Adipose tissue (tissue), 3 donors: Measurements from ENCODE around the gene NRARP. TPM values are rescaled to one million over a fixed set of nuclear protein-coding genes. Genes with fewer than 3 reads are reported as not detected.

Experiments
- H3K27ac ChIP-seq: one replicate; pipeline ENCODE4 v1.5.1; 2013; ENCODE audit warnings: low read depth, low read length
- WGBS, 3 donors: extraction: QIAGEN DNeasy Blood & Tissue Kit; methylation state at CpG; one replicate each; pipeline ENCODE4 v1.1.7; 2013; 5-methylcytosine and 5-hydroxymethylcytosine counted together
- polyA plus RNA-seq, 3 donors: library from polyadenylated mRNA; stranded (reverse); fragments of 200-250 nt; gene quantifications; one replicate each; pipeline ENCODE4 v1.2.3, GENCODE V29; 2013
- donor health status: healthy with polysubstance abuse.
- donor health status: Bipolar disorder and iron deficiency.
- donor health status: healthy.

NRARP gene
- polyA plus RNA-seq, 3 donors, result 2.3 to 5.9 (median 3.8) TPM

DNA sequence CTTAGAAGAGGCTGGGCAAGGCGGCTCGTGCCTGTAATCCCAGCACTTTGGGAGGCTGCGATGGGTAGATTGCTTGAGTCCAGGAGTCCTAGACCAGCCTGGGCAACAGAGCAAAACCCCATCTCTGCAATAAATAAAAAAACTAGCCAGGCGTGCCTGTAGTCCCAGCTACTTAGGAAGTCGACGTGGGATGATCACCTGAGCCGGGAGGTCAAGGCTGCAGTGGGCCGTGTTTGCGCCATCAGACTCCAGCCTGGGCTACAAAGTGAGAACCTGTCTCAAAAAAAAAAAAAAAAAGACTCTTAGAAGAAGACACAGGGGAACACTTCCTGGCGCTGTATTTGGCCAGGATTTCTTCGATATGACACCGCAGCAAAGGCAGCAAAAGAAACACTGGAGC, 23.7 kb upstream of the NRARP start:
- H3K27ac ChIP-seq, result no peak overlapping the region
- 93 to 95% (median 95%) methylated on average over 12 of the region's 12 CpGs for WGBS, 3 donors

DNA sequence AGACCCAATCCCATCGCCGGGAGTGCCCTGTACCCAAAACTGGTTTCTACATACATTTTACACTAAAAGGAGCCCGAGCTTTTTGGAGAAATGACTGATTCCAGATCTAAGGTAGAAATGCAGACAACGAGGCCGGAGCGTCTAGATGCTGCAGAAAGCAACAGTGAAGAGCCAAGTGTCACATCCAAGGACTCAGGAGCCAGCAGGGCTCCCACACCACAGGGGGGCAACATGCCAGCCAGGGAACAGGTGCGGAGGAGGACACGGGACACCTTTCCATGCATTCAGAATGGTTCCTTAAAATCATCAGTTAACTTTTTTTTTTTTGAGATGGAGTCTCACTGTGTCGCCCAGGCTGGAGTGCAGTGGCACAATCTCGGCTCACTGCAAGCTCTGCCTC, 23.1 kb upstream of the NRARP start:
- no peak overlapping the region for H3K27ac ChIP-seq
- 93 to 97% (median 95%) methylated on average over 10 of the region's 10 CpGs for WGBS, 3 donors

DNA sequence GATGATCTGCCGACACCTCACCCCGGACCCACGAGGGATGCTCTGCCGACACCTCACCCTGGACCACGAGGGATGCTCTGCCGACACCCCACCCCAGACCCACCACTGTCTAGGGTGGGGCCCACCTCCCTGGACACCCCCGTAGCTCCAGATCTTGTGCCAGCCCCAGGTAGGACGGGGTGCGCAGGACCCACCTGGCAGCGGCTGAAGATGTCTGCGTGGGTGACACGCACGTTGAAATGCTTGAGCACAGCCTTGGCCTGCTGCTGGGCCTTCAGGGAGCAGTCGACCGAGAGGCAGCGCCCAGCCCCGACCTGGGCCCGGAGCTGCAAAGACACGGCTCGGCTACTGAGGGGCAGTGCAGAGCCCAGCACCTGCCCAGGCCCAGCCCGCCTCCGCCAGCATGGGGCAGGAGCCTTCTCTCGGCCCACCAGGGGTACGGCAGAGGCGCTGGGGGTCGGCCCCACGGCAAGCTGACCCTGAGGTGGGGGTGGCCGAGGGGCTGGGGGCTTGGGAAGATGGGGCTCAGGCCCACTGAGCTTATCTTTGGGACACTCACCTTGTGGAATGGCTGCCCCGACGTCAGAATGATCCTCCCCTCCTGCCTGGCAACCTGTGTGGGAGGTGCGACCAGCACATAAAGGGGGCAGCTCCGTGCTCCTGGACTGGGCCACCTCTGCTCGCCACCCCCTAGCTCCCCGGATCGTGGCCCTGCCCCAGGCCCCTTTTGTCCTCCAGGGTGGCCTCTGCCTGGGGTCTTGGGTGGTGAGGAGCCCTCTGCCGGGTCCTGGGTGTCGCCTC, 21.7 kb upstream of the NRARP start:
- 93 to 95% (median 95%) methylated on average over 37 of the region's 37 CpGs for WGBS, 3 donors
- H3K27ac ChIP-seq, result no peak overlapping the region

DNA sequence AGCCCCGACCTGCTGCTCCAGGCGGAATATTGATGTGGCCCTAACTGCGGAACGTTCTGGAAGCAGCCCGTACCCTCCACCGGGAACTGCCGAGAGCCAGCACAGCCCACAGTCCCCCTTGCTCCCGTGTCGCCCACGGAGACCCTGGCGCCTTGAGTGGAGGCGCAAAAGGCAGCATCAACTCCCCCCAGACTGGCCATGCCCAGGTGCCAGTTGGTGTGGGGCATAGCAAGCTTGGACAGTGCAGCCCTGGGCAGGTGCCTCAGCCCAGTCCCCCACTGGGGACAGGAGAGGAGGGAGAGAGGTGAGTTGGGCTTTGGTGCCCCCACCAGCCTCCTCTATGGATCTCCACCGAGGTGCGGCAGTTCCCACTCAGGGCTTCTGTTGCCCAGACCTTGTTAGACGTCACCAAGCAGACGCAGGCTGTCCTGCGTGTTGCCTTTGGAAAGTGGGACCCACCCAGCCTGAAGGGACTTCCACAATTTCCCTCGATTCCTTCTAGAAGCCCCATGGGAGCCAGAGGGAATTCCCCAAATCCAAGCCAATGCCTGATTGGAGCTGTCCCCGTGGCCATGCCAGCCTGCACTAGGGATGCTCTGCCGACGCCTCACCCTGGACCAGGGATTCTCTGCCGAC, 19.8 kb upstream of the NRARP start:
- 89 to 93% (median 91%) methylated on average over 22 of the region's 22 CpGs for WGBS, 3 donors

DNA sequence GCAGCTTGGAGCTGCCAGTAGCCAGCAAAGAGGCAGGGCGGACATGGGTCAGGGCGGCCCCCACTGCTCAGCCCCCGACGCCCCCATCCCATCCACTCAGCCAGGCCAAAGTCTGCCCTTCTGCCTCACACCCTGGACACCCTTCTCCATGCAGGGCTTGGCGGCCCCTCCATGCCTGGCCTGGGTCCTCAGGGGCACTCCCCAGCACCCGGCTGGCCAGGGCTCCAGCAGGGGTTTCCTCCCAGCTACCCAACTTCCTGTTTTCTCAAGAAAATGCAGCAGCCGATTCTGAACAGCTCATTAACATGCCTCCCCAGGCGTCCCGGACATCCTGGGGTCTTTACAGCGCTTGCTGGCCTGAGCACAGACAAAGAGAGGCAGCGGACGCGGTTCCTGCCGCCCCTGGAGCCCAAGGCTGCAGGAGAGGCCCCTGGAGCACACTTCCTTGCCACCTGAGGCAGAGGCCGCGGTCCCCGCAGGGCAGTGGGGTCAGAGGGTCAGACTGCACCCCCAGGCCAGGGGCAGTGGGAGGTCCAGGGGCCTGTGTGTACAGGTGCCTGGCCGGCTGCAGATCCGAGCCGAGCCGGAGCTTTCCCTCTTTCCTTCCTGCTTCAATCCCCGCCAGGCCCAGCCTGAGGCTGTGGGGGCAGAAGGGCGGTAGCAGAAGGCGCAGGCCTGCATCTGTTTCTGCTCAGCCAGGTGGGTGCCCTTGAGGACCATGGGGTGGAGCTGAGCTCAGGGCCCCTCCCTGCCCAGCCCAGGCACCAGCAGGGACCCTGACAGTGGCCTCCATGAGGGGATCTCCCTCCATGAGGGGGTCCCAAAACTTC, 18.7 kb upstream of the NRARP start:
- no peak overlapping the region for H3K27ac ChIP-seq

More for the DNA sequence above, 19.8 kb upstream of the NRARP start:
- no peak overlapping the region for H3K27ac ChIP-seq

DNA sequence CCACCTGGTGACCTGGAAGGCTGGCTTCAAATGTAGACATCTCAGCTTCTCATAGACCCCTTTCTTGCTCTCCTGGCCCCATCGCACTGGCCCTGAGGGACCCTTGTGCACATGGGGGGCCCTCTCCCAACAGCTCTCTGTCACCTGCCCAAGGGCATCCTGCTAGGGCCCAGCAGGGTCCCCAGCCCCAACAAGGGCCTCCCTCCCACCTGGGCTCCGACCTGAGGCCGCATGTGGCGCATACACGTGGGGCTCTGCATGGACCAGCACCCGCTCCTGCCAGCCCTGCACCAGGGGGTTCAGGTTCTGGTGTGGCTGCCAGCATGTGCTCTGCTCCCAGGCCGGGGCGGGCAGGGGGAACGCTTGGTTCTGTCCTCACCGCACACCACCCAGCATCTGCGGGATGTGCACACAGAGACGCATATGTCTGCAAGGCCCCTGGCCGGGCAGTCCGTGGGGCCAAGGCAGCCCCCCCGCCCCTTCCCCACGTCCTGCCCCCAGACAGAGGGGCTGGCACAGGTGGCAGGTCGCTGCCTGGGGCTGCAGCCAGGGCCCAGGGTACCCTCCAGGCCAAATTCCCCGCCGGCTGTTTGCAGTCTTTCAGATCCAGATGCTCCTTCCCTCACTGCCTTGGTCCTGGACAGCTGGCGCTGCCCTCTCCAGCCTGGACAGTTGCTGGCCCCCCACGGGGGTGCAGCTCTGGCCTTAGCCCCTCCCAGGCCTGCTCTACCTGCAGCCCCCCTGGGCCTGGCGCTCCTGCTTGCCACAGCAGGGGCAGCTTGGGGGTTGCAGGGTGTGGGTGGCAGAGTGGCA, 17.9 kb upstream of the NRARP start:
- H3K27ac ChIP-seq, result no peak overlapping the region
- 85 to 89% (median 87%) methylated on average over 22 of the region's 22 CpGs for WGBS, 3 donors

More for the DNA sequence above, 18.7 kb upstream of the NRARP start:
- 34 to 68% (median 38%) methylated on average over 22 to 24 of the region's 24 CpGs for WGBS, 3 donors

DNA sequence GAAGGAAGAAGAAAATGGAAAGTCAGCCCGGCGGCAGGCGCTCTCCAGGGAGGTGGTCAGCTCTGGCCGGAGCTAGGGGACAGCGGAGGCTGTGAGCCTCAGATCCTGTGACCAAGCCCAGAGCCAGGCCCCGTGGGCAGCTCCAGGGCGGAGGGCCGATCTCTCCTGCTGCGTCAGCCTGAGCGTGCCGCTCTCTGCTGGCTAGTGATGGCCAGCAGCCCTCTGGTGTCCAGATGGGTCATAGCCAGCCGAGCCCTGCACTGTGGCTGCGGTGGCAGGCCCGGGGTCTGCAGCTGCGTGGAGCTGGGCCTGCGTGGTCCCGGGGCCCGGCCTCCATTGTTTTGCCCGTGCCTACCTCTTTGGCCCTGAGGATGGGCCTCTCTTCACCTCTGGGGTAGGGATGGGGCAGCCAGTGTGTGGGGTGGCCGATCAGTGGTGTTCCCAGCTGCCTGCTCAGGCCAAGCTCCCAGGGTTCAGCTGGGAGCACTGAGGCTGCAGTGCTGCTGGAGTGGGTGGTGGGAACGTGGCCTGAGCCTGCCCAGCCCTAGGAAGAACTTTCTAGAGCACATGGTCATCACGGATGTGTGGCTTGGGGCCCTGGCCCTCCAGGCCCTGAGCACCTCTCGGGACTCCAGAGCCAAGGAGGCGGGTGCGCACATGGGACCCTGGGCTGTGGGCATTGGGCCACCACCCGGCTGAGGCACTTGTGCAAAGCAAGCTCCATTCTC, 17.1 kb upstream of the NRARP start:
- WGBS, 3 donors, result 69 to 75% (median 72%) methylated on average over 22 to 26 of the region's 26 CpGs
- H3K27ac ChIP-seq, result no peak overlapping the region

DNA sequence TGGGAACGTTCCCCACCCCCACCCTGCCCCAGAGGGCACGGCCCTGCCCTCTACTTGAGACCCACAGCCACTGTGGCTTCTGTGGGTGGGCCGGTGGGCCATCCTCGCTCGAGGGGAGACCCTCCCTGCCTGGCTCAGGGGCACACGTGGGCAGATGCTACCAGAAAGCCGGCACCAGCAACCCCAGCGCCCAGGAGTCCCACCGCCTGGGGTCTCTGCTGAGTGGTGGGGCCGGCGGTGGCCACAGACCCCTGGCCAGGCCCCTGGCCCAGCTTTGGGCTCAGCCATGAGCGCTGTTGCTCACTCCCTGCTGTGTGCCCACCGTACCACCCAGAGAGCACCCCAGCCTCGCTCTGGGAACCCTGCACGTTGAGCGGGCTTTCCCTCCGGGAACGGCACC, 16.5 kb upstream of the NRARP start:
- WGBS, 3 donors, result 68 to 82% (median 73%) methylated on average over 16 to 18 of the region's 18 CpGs
- H3K27ac ChIP-seq, result no peak overlapping the region

DNA sequence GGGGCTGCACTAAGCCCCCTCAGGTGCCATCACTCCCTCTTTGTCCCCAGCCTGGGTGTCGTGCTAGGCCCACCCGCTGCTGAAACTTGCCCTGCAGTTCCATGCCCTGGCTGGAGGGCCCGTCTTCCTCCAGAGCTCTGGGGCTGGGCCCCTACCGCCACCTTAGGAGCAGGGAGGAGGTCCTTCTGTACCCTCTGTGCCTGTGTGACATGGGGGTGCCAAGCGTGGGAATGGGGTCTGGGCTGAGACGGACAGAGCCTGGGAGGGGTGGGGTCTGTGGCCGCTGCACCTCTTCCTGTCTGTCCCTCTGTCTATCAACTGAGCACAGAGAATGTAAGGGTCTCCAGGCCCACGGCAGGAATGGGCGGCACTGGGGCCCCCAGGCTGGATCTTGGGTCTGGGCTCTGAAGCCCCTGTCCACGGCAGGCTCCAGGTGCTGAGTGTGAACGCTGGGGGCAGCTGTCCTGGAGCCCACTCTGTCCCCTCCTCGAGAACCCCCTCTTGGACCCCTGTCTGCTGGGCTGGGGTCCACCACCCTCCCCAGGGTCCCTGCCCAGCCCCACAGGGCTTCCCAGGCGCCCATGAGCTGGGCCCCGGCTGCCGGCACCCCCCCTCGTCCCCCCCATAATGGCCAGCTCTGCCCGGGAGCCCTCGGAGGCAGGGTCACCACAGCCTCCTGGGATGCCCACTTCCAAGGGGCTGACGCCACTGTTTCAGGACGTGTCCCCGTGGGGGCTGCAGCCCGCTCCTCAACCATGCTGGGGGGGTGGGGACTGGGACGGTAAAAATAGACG, 15.8 kb upstream of the NRARP start:
- 83 to 89% (median 83%) methylated on average over 21 to 24 of the region's 24 CpGs for WGBS, 3 donors
- H3K27ac ChIP-seq, result no peak overlapping the region

DNA sequence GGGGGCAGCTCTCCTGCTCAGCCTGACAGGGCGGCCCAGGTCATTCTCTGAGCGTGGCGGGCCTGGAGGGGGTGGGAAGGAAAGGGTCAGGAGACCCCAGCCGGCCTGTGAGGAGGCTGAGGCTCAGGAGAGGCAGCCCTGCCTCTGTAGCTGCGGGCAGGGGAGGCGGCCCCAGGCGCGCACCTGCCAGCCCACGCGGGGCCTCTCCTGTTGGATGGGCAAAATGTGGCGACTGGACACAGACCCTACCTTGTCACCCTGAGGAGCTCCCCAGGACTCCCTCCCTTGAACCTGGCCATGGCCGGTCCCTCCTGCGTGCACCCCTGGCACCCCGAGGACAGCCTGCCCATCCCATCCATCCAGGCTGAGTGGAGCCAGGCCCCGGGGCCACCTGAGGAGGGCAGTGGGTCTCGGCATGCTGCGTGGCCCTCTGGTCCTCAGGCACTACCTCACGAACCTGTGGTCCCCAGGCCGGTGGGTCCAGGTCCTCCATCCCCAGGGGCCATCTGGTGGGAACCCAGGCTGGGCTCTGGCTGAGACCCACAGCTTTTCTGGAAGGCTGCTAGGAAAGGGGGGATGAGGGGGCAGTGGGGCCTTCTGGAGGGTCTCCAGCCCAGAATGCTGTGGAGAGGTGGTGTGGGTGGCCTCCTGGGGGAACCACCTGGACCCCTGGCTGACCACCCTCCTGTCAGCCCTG, 15.1 kb upstream of the NRARP start:
- H3K27ac ChIP-seq, result no peak overlapping the region
- WGBS, 3 donors, result 87 to 92% (median 89%) methylated on average over 16 to 19 of the region's 19 CpGs

DNA sequence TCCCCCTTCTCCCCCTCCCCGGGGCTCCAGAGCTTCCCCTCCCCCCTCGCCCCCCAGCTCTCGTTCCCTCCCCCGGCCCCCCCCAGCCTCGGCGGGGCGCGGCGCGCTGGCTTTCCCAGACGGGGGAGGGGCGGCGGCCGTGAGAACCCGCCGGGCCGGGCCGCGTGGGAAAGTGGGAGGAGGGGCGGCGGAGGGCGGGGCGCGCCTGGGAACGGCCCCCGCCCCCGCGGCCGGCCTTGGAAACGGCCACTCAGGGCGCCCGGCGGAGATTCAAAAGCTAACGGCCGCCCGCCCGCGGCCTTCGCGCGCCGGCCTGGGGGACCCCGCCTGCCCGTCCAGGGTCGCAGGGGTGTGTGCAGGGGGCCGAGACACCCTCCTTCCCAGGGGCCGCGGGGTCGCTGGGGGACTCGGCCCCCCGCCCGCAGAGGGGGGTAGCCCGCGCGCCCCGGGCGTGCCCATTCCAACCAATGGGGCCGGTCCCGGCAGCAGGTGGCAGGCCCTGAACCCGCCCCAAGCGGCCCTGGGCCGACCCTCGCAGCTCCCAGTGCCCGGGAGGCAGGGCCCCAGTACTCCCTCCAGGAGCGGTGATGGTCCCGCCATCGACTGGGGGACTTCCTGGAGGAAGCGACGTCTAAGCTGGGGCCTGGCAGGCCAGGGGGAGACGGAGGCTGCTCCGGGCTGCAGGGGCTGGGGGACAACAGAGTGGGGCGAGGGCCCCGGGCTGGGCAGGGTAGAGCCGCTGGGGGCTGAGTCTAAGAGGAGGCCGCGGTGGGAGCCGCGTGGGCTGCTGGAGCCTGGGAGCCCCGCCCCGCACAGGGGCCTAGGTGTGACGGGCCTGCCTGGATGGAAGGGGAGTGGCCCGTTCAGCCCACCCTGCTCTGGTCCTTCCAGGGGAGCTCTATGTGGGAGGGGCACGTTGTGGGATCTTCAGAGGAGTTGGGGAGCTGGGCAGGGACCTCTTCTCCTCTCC, 14.2 kb upstream of the NRARP start:
- H3K27ac ChIP-seq, result no peak overlapping the region
- 6 to 10% (median 7%) methylated on average over 30 to 76 of the region's 83 CpGs for WGBS, 3 donors

DNA sequence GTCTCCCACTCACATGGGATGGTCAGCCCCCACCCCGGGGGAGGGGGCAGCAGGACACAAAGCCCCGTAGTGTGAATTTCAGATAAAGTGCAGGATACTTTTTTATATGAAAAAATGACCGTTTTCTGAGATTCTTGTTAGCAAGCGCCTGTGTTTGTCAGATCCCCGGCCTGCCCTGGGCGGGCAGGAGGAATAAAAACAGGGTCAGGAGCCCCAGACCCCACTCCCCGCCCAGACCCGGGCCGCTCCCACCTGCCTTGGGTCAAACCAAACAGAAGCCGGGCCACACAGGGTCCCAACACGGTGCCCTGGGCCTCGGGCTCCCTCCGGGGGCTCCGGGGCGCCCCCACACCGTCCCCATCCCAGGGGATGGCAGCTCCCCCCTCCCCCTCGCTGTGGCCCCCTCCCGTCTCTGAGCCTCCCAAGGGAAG, 13.5 kb upstream of the NRARP start:
- H3K27ac ChIP-seq, result no peak overlapping the region
- 26 to 31% (median 30%) methylated on average over 13 to 18 of the region's 18 CpGs for WGBS, 3 donors

DNA sequence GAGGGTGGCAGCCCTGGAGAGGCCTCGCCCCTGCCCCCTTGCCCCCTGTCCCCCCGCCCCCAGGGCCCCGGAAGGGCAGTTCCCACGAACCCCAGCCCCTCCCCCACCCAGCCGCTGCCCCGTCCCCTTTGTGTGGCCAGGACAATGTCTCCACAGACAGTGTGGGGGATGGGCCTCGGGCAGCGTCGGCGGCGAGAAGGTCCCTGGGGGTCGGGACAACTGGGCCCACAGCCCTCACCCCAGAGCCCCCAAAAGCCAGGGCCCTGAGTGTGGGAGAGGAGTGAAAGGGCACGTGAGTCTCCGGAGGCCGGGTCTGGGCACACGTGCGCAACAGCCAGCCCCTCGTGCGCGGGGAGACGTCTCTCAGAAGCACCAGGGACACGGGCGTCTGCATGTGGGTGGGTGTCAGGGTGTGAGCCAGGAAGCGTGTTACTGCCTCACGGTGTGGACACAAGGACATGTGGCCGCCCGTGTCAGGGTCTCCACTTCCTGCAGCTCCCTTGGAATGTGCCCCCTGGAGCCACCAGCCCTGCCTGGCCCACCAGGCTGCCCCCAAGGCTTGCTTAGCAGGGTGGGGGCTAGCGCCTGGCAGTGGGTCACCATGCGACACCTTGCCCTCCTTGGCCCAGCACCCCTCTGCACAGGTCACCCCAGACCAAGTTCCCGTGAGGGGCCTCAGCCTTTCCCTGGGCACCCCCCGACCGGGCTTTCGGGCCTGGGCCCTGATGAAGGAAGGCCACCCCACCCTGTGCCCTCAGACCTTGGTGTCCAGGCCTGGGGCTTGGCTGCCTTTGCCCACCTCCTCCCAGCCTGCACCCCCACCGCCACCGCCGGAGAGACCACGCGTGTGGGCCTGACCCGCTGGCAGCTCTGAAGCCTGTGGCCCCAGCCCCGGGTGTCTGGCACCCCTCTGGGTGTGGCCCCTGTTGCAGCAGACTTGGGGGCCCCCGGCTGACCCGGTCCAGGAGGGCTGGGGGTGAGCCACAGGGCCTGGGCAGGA, 12.8 kb upstream of the NRARP start:
- 62 to 70% (median 64%) methylated on average over 39 to 42 of the region's 42 CpGs for WGBS, 3 donors
- H3K27ac ChIP-seq, result no peak overlapping the region

DNA sequence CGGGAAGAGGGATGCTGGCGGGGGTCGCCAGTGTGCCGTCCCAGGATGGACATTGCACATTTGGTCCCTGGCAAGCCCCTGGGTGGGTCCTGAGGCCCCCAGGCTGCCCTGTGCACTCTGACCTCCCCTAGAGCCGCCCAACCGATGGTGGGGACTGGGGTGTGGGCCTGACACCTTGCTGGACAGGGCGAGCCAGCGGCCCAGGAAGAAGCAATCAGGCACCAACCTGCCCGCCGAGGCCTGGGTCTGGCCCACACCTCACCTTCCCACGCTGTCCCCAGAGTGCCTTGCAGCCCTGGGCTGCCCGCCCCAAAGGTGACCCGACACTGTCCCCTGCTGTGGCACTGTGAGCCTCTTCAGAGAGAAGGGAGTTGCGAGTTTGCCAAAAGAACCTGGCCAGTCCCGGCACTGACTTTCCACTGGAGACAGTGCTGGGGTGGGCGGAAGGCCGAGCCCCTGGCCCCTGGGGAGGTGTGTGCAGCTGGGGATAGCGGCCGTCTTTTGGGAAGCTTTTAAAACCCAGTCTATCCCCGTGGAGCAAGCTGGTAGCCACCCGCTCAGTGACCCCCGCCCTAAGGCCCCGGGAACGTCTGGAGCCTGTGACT, 12.0 kb upstream of the NRARP start:
- no peak overlapping the region for H3K27ac ChIP-seq
- 82 to 85% (median 82%) methylated on average over 24 of the region's 24 CpGs for WGBS, 3 donors
